Adrenal gland (tissue), 12 donors: ENCODE data around the gene OTUD3. TPM values are rescaled to one million over a fixed set of nuclear protein-coding genes. Genes with fewer than 3 reads are reported as not detected.
A peak's percentile ranks its signal among the peaks of the same experiment; 100 is the strongest.

ENCODE experiments used
- DNase-seq, 7 donors: peaks; one replicate each; pipeline ENCODE4 v3.0.0-alpha.2; 2019 to 2020
- H3K27ac ChIP-seq, 5 donors: fragments of 200-600 bp; sonication (generic) in 4 of 5; 1 replicate in 3 of 5; 2 replicates in 2 of 5; pipeline versions ENCODE4 v1.5.1 to v1.8.0; 2016 to 2020; ENCODE audit warnings: mild to moderate bottlenecking in 1 of 5
- H3K27me3 ChIP-seq: fragments of 200-600 bp; 2 replicates; pipeline ENCODE4 v1.8.0; 2021
- H3K36me3 ChIP-seq, 2 donors: fragments of 200-600 bp; replicated peaks in 1 of 2; 1 replicate in 1 of 2; 2 replicates in 1 of 2; pipeline versions ENCODE4 v1.5.1 to v1.8.0; 2018 to 2022
- H3K4me1 ChIP-seq, 2 donors: fragments of 200-600 bp; replicated peaks in 1 of 2; 1 replicate in 1 of 2; 2 replicates in 1 of 2; pipeline versions ENCODE4 v1.5.1 to v1.8.0; 2018 to 2021
- H3K4me3 ChIP-seq, 4 donors: fragments of 200-600 bp; sonication (generic) in 3 of 4; one replicate each; pipeline ENCODE4 v1.5.1; 2016 to 2018
- H3K9me3 ChIP-seq, 3 donors: fragments of 200-600 bp; sonication (generic) in 1 of 3; replicated peaks in 1 of 3; 1 replicate in 2 of 3; 2 replicates in 1 of 3; pipeline versions ENCODE4 v1.5.1 to v1.8.0; 2016 to 2021
- CTCF ChIP-seq, 6 experiments: fragments of 450-650 bp in 4 of 6; fragments of 200-600 bp in 2 of 6; sonication (generic) in 1 of 6; IDR thresholded peaks; 1 replicate in 5 of 6; 2 replicates in 1 of 6; pipeline versions ENCODE4 v1.5.1 to v1.8.0; 2016 to 2021; ENCODE audit warnings: antibody characterized with exemption in 6 of 6, mild to moderate bottlenecking in 2 of 6, moderate library complexity in 1 of 6
- POLR2A ChIP-seq, 2 donors: fragments of 450-650 bp; IDR thresholded peaks; one replicate each; pipeline ENCODE4 v1.6.1; 2017; ENCODE audit warnings: antibody characterized with exemption in 2 of 2, mild to moderate bottlenecking in 2 of 2, moderate library complexity in 1 of 2
- WGBS, 4 donors: extraction: QIAGEN DNeasy Blood & Tissue Kit in 2 of 4; methylation state at CpG; one replicate each; pipeline versions ENCODE4 v1.1.5 to v1.1.7; 2013 to 2017; 5-methylcytosine and 5-hydroxymethylcytosine counted together
- intact Hi-C, 2 donors: fragments of 100-400 bp; cut with DNase I; formaldehyde crosslinking; loops; one replicate each; pipeline versions ENCODE4 v1.14.1 to v1.15.0; 2022 to 2023
- polyA plus RNA-seq, 3 donors: library from polyadenylated mRNA; stranded (reverse); fragments of 200-250 nt in 2 of 3; fragments of 350-450 nt in 1 of 3; fragmentation: Illumina TruSeq in 1 of 3; extraction: RNeasy Lipid Tissue Mini Kit (QIAGEN cat#74804) in 1 of 3; gene quantifications; one replicate each; pipeline ENCODE4 v1.2.3, GENCODE V29; 2013 to 2014
- total RNA-seq, 9 donors: library from RNA; depleted of rRNA in 4 of 9; stranded (reverse); fragments of >200 nt in 4 of 9; fragments of 120-200 nt in 1 of 9; fragmentation: NEBNext Ultra II Directional in 1 of 9; extraction: Animal tissue kit (Norgen Biotek cat#: 25700) in 1 of 9; gene quantifications; one replicate each; pipeline versions ENCODE4 v1.1.0 to v1.2.4, GENCODE V29; 2013 to 2023
- donor health status: healthy with polysubstance abuse.
- donor health status: Bipolar disorder and iron deficiency.
- donor health status: DM: yes; HTN: yes; CAD: no.
- donor health status: DM: no; HTN: no; CAD: no.
- donor health status: DM: no; HTN: no; CAD: no.
- donor health status: DM: yes; HTN: yes; CAD: no.

OTUD3 gene
- total and polyA plus RNA-seq, 12 donors: 3.0 to 15.3 (median 5.5) TPM

- intact Hi-C loops: loop anchor here in 1 of 2 donors (10.0 kb wide), 1 partner anchor 584 kb away; no protein-coding TSS in a partner anchor
- TF ChIP-seq CTCF (IDR thresholded peaks at IDR 0.05): no peak
- TF ChIP-seq POLR2A (IDR thresholded peaks at IDR 0.05): no peak
- Histone ChIP-seq H3K4me1 (no peaks in the 10 kb centered on the region), H3K36me3 (peaks cover 0 to 80% of the 10 kb centered on the region in 2 donors), H3K27ac (no peak overlapping the region), H3K9me3 (no peaks in the 10 kb centered on the region), H3K4me3 (no peak overlapping the region), H3K27me3 (no peaks in the 10 kb centered on the region)
- no peak for DNase-seq
- WGBS, 4 donors: 86 to 95% (median 88%) methylated on average over 3 of the region's 3 CpGs
Measured at GRCh38 chr1:19910650-19911049, 28.5 kb downstream of the OTUD3 start.

GRCh38 chr1:19918057-19918456 is 35.9 kb downstream of the OTUD3 start:
- intact Hi-C loops: loop anchor here in 1 of 2 donors (2.0 to 10.0 kb wide), 2 partner anchors 235 to 577 kb away; no protein-coding TSS in a partner anchor
- Histone ChIP-seq H3K4me1 (no peaks in the 10 kb centered on the region), H3K27ac (no peak overlapping the region), H3K4me3 (no peak overlapping the region), H3K36me3 (peaks cover 0 to 11% of the 10 kb centered on the region in 2 donors), H3K27me3 (no peaks in the 10 kb centered on the region), H3K9me3 (no peaks in the 10 kb centered on the region)
- 10 to 20% (median 11%) methylated on average over 6 of the region's 6 CpGs for WGBS, 4 donors
- TF ChIP-seq CTCF (IDR thresholded peaks at IDR 0.05) (peak; percentile 86 to 94 (median 88)), POLR2A (IDR thresholded peaks at IDR 0.05) (no peak)
- DNase-seq: peak; percentile 75 to 93 (median 86)

GRCh38 chr1:19920132-19920710 is 38.0 kb downstream of the OTUD3 start:
- H3K4me1 ChIP-seq: no peaks in the 10 kb centered on the region
- H3K4me3 ChIP-seq: no peak overlapping the region

GRCh38 chr1:19921310-19921709 is 39.1 kb downstream of the OTUD3 start:
- WGBS, 4 donors: 80 to 87% (median 83%) methylated on average over 11 to 13 of the region's 13 CpGs
- Histone ChIP-seq H3K27me3 (no peaks in the 10 kb centered on the region), H3K4me1 (no peaks in the 10 kb centered on the region), H3K27ac (no peak overlapping the region), H3K36me3 (no peaks in the 10 kb centered on the region), H3K9me3 (no peaks in the 10 kb centered on the region), H3K4me3 (no peak overlapping the region)
- intact Hi-C loops: loop anchor here in 1 of 2 donors (5.0 kb wide), 1 partner anchor 231 kb away; no protein-coding TSS in a partner anchor
- no peak for DNase-seq
- TF ChIP-seq POLR2A (IDR thresholded peaks at IDR 0.05) (no peak), CTCF (IDR thresholded peaks at IDR 0.05) (no peak)

More at GRCh38 chr1:19920132-19920710, 38.0 kb downstream of the OTUD3 start:
- TF ChIP-seq CTCF (IDR thresholded peaks at IDR 0.05) (no peak), POLR2A (IDR thresholded peaks at IDR 0.05) (no peak)
- H3K27me3 ChIP-seq: no peaks in the 10 kb centered on the region
- WGBS, 4 donors: 87 to 94% (median 92%) methylated on average over 12 to 19 of the region's 19 CpGs
- H3K9me3 ChIP-seq: no peaks in the 10 kb centered on the region
- no peak overlapping the region for H3K27ac ChIP-seq
- DNase-seq: no peak
- H3K36me3 ChIP-seq: no peaks in the 10 kb centered on the region
- intact Hi-C loops: loop anchor here in 1 of 2 donors (5.0 kb wide), 1 partner anchor 232 kb away; no protein-coding TSS in a partner anchor
